ENCODE measurements around the gene MYZAP.

Gene MYZAP

DNA sequence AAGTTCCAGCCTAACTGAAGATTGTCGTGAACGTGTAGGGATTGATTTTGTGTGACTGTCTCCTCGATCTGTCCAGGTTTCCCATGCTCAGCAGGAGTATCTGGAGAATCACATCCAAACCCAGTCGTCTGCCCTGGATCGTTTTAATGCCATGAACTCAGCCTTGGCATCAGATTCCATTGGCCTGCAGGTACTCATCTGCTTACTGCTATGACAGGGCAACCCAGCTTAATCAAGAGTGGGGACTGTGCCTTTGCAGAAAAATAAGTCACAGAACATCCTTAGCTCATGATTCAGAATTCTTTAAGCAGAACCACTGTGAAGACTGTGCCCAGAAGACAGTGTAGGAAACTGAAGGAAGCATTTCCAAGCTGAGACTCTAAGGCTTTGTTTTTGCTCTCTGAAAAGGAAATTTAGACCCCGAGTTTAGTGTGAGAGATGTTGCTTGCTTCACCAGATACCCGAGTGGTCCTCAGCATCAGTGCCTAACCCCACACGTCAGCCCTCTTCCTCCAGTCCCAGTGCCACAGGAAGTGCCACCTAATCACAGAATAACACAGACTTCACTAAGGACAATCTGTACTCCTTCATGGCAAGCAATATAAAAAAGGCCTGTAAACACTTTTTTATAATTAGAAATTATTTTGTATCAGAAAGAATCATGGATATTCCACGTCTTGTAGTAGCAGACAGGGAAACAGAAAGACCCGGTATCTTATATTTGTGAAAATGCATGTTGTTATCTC lies 34.2 kb downstream of the MYZAP start:
- no peak for DNase-seq (ENCODE audit: low read depth in 2 of 2)

DNA sequence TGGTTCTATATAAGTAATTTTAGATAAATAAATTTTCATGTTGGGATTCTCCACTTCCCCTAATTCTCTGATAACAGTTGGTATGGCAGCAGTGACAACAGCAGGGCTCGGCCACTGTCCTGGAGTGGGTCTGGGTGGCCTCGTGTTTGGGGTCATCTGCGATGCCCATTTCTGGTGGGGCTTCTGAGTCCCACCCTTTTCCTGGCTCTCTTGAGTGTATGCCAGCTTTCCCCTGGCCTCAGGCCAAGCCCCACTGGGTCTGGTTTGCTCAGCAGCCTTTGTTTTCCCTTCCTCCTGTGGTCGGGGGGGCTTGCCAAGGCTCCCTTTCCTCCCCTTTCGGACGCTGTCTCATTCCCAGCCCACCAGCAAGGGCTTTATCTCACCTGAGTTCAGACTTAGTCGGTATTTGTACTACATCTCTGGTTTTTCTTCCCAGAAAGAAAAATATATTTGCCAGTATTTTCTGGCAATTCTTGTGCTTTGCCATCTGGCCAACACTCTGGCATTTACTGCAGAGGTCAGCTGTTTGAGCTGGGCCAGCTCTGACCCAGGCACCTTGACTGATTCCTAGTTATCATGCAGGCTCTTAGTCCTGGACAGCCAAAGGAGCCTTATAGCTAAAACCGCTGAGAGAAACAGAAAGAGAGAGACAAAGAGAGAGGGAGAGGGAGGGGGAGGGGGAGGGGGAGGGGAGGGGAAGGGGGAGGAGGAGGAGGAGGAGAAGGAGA lies 35.2 kb downstream of the MYZAP start:
- DNase-seq (ENCODE audit: low read depth in 2 of 2) = no peak

DNA sequence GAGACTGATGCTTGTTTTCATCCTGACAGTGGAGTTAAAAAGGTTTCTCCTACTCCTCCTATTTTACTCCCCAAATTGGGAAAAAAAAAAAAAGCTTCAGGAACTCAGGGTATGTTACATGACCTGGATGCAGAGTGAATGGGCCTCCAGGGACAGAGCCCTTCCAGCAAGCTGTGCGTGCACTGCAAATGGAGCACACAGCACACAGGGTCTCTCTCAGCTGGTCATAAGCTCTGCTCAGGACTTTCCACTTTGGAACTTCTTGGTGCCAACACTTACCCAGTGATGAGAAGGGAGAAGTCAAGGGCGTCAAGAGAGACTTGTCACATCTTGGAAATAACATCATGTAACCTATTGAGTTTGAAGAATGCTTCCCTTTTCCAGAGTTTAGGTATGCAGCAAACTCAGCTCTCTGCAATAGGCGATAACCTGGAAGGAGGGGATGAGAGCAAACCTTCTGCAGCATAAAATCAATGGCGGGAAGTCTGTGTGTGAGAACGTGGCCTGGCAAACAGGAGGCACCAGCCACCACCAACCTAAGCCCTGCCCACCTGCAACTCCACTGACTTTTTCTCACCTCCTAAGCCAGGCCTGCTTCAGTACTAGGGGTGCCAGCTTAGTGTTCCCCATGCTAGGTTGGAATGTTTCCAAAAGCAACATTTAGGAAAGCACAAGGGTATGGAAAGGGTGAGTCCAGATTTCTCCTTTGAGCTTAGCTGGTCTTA lies 39.8 kb downstream of the MYZAP start:
- DNase-seq (ENCODE audit: low read depth in 2 of 2) = no peak

DNA sequence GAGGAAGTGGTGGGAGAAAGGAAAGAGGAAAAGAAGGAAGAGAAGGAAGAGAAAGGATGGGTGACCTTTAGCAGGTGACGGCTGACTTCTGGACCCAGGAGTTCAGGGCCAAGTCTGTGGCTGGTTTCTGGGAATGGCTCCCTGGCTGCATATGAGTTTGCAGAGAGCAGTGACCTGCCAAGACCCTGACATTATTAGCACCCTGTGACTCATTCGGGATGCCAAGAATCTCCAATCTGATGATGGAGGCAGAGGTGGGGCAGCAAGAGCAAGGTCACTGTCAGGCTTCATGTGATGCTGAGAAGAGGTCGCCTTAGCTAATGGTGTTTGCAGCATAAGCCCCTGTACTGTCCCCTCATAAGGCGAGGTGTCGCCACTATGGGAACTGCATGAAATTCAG lies 42.6 kb downstream of the MYZAP start:
- no peak for DNase-seq (ENCODE audit: low read depth in 2 of 2)

DNA sequence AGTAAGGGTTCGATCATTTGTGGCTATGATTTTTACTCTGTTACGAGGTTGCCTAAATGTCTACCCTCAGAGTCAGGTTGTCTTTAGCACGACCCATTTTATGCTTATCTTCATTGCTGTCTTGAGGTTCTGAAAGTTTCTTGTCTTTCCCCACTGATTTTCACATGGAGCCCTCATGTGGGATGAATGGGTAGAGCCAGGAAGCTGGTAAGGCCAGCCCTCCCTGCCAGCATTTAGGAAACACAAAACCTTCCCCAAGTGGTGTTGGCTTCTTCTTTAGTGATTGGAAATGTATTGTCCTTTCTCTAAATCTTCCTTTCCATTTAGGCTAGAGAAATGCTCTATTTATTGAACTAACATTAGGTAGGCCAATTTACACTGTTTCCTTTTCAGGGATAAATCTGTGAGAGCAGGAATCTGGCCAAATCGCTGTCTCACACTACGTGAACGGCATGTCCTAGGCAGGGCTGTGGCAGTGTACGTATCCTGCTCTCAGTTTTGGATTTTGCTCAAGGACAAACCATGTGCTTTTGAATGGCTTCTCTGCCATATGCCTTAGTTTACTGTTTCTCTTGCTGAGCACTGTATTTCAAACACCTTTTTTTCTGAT lies 43.7 kb downstream of the MYZAP start:
- DNase-seq (ENCODE audit: low read depth in 2 of 2) = no peak

DNA sequence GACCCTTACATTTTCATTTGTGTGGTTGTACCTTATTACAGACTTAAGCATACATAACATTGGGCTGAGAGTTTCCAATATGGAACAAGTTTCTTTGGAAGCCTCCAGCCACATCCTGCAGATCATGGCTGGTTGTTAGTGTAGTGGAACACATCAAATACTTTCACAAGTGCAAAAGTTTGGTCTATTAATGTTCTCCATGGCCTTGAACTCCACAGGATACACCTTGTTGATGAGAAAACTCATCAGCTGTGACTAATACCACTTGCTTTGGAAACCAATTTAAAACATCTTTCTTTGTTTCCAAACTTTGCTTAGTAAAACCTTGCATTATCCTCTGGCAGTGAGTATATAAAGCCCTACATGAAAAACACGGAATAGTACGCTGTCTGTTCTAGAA lies 46.1 kb downstream of the MYZAP start:
- no peak for DNase-seq (ENCODE audit: low read depth in 2 of 2)

DNA sequence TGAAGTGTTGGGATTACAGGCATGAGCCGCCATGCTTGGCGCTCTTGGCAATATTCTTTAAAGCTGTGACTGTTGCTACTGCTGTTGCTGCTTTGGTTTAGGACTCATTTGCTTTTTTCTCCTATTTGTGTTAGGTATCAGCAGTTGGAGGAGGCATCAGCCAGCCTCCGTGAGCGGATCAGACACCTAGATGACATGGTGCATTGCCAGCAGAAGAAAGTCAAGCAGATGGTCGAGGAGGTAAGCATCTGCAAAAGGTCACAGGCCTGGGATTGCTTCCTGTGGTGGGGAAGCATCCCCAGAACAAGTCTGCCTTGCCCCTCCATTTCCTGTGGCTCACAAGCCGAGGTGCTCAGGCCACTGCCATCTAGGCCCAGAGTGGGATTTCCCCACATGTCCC lies 47.6 kb downstream of the MYZAP start:
- DNase-seq (ENCODE audit: low read depth in 2 of 2) = no peak

DNA sequence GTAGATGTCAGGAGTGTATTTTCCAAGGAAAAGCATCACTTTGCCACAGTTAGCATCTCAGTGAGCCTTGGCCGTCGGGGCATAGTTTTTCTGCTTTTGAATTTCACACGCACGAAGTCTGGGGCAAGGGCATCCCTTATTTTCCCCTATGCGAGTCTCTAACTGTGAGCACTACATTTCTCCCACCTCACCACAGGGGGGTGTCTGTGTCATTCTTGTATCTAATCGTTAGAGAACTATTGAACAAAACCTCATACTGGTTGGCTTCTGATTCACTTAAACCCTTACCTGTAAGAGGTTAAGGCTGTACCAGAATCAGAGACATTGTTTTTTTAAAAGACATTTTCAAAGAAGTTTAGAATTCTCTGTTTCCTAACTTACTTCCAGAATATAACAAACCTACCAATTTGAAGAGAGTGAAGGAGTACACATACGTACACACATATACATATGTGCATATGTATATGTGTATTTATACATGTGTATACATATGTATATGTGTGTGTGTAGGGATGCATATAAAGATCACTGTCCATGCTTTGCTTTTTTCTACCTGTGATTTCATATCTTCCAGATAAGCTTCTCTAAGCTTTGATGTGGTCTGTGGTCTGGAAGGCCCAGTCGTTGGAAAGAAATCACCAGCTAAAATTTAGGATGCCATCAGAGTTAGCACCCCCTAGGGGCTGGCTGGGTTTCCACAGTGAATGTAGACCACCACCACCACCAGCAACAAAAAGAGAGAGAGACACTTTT lies 49.4 kb downstream of the MYZAP start:
- DNase-seq (ENCODE audit: low read depth in 2 of 2) = no peak

DNA sequence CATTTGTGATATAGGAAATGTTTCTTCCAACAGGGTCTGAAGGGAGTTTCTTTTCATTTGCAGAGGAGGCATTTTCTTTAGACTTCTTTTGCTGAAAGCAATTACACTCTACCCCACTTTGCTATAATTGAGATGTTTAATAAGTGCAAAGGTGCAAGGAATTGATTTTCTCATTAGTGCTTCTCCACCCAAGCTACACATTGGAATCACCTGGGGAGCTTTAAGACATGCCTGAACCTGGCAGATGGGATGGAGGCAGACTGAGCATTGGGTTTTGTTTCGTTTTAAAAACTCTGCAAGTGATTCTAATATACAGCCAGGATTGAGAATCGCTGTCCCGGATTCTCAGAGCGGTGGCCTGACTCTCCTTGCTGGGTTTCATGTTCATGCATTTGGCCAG lies 52.1 kb downstream of the MYZAP start:
- DNase-seq (ENCODE audit: low read depth in 2 of 2) = no peak

DNA sequence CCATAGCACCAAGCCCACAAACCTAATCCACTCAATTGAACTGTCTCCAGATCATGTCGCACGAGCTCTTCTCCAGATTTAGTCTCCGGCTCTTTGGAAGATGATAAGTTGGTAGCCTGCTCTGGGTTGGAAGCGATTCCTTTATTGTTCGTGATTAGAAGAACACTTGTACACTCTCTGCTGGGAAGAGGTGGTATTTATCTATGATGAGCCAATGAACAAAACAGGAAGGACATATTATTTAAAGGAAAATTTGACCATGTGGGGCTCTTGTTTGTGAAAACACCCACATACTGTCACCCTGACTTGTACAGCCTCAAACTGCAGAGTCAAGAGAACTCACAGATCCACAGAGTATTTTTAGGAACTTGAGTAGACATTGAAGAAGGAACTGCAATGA lies 54.4 kb downstream of the MYZAP start:
- DNase-seq (ENCODE audit: low read depth in 2 of 2) = no peak

DNA sequence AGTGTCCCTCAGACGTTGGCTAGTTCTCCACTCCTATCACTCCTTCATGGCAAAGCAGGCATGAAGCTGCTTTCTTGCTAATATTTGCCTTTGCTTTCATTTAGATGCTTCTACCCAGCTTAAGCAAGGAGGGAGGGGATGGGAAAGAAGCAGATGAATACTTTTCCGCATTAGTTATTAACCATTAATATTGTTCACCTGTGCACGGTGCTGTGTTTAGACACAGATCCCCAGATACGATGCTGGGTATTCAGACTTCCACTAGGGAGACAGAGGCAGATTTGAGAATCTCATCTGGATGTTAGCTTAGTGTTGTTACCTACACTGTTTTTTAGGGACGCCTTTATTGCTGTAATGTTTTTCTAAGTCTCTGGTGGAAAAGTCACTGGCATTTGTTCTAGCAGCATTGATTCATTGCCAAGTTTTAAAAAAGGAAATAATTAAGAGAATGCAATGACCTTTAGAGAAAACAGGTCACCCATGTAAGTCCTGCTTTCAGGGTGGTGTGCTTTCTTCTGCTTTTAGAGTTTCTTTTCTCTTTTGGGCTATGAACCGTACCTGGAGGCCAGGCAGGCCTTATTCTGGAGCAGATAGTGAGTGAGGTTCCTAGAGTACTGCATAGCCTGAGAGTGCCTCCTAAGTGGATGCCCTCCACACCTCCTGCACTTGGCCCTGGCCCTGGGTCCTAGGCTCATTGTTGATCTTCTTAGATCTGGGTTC lies 55.5 kb downstream of the MYZAP start:
- no peak for DNase-seq (ENCODE audit: low read depth in 2 of 2)

DNA sequence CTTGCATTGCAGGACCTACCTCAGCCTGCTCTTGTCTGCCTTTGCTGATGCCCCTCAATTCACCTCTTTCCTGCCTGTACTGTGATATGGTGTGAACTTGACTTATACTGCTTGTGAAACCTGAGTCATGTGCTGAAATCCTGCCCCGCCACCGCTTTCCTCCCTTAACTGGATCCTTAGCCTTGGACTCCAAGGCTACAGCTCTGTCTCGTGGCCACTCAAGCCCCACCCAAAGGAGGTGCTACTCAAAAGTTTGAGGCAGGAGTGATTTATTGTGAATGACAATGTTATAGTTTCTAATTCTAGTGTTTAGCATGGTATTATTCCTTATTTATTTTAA lies 56.1 kb downstream of the MYZAP start:
- no peak for DNase-seq (ENCODE audit: low read depth in 2 of 2)

DNA sequence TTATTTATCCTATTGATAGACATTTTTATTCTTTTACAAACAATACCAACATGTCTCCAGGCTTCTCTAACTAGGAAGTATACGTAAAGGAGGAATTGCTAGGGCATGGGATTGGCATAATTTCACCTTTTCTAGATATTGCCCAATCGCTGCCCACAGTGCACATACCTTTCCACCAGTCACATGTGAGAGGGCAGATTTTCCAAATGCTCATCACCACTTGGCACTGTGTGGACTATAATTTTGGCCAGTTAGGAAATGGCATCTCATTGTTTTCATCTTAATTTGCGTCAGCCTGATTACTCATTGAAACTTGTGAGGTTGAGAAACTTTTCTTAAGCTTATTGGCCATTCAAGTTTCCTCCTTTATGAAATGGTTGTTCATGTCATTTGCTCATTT lies 57.4 kb downstream of the MYZAP start:
- DNase-seq (ENCODE audit: low read depth in 2 of 2) = no peak

DNA sequence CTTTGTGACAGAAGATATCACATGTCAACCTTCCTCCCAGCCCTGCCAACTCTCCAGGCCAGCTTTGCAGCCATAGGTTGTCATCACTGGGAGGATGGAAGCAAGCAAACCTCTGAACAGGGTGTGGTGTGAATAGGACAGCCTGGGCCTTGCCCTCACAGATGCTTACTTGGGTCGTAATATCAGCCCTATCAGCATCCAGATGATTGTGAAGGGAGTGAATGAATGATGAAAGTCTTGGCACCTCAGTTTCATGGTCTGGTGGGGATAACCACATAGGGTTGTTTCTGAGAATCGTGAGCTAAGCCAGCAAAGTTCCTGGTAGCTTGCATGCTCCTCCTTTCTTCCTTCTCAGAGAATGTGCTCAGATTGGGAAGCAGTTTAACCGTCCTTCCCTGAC lies 59.7 kb downstream of the MYZAP start:
- DNase-seq (ENCODE audit: low read depth in 2 of 2) = no peak

DNA sequence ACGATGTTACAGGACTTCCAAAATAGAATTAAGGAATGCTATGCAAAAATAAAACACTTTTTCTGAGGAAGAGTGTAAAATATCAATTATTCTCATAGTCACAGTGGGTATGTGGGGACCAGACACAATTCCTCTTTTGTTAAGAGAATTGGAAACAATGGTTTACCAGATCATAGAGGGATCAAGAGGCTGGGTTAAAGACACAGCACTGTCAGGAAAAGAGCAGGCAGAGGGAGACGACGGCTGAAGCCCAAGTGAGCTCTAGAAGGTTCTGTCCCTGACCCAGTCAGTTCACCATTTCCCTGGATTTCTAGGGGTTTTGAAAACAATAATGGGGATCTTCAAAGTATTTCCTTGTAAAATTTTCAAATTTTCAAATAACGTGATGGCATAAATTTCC lies 60.8 kb downstream of the MYZAP start:
- DNase-seq (ENCODE audit: low read depth in 2 of 2) = no peak

DNA sequence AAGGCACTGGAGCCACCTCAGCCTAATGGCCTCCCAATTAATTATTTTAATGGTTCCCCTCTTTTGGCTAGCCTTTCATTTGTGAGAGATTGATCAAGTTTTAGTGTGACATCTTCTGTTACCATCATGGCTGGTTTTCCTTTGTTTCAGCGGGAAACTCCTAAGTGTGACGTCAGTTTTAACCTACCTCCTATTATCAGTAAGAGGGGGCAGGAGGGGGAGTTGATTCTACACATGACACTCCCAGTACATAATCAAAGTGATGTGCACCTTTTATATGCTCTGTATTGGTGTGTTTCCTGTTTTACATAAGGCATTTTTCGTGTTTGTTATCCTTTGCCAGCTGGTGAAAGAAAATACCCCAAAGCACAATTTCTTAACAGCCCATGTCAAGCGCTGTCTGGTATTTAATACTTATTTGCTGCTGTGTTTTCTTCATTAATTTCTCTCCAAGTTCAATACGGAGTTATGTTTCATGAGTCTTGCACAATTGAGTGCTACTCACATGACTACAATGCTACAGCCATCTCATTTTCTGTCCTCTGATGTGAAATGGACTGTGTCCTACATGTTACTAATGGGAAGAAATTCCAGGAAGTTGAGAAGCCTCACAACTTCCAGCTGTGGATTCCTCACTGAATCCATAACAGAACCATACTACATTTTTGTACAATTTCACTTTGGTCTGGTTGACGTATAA lies 62.6 kb downstream of the MYZAP start:
- DNase-seq (ENCODE audit: low read depth in 2 of 2) = no peak

DNA sequence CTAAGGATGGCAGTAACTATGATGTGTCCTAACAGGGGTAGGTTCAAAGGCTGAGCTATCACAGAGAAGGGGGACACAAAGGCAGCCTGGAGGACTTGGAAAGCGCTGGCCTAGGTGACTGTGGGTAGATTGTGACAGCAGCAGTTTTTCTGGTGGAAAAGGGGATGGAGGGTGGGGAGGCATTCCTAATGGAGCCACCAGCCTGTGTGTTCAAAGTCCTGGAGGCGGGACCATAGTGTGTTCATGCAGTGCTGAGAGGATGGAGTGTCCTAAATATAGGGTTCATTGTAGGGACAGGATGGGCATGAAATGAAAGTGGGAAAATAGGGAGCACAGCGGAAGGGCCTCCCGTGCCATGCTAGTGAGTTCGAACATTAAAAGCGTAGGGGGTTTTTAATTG lies 63.3 kb downstream of the MYZAP start:
- no peak for DNase-seq (ENCODE audit: low read depth in 2 of 2)

DNA sequence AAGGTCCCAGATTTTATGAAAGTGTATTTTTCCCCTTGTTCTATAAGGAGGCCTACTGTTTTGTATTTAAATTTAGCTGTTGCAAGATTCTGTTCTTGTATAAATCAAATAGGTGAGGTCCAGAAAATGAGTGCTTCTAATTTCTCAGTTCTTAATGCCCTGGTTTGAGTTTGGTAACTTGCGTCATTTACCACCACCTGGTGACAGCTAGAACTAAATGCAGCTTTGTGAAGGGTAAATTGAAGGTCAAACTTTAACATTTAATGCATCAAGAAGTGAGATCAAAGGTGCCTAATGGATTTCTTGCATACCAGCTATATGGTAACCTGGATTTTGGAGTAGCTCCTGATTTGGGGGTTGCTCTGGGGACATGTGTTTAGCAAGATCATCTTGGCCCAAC lies 64.1 kb downstream of the MYZAP start:
- DNase-seq (ENCODE audit: low read depth in 2 of 2) = no peak

DNA sequence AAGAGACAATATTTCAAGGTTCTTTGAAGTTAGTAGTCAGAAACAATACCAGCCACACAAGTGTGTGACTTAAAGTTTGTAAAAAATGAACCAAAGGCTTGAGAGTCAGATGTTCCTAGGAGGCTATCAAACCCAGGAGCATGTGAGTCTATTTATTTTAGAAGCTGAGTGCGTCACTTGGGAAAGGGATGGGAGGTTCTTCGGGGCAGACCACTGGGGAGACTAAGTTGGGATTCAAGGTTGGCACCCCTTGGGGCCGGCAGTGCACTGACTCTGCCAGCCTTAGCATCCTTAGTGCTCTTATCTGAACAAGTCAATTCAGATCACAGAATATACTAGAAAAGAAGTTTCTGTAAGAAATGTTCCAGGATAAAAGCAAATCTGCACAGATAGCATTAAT lies 64.7 kb downstream of the MYZAP start:
- no peak for DNase-seq (ENCODE audit: low read depth in 2 of 2)

DNA sequence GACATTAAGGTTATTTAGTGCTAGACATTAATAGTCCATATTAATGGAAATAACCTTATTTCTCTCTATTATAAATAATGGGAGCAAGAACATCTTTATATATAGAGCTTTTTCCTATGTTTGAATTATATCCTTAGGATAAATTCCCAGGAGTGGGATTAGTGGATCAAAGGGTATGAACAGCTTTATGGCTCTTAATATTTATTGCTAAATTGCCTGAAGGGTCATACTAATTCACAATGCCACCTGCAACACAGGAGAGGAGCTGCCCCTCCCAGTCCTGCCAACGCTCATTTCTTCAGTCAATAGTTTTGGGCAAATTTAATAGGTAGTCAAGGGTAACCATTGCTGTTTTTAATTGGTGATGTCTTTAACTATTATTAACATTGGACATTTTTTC lies 65.9 kb downstream of the MYZAP start:
- no peak for DNase-seq (ENCODE audit: low read depth in 2 of 2)

Measured in stimulated activated CD4-positive, alpha-beta T cell treated with anti-CD3 and anti-CD28 coated beads, Interleukin-1b, Interleukin-23, amount 100 ng/mL, for 1 hour (primary cell).